ACC112 (cell line): ENCODE measurements around the gene TUBB1.

Experiments used
- H2AFZ ChIP-seq: fragments of 200-600 bp; sonication (generic); one replicate; pipeline ENCODE4 v1.6.0; 2017; ENCODE audit warnings: antibody characterized with exemption, low read length; ENCODE audit not compliant: unreplicated experiment
- H3K27ac ChIP-seq: fragments of 200-600 bp; sonication (generic); 2 replicates; pipeline ENCODE4 v1.5.1; 2014; ENCODE audit warnings: low read depth, mild to moderate bottlenecking, antibody characterized with exemption, low read length, moderate library complexity
- H3K27me3 ChIP-seq: fragments of 200-600 bp; sonication (generic); 2 replicates; pipeline ENCODE4 v1.6.1; 2014; ENCODE audit warnings: mild to moderate bottlenecking, antibody characterized with exemption, low read length, moderate library complexity, mixed read lengths; ENCODE audit not compliant: insufficient read depth
- H3K36me3 ChIP-seq: fragments of 200-600 bp; sonication (generic); 2 replicates; pipeline ENCODE4 v1.6.1; 2016; ENCODE audit warnings: mild to moderate bottlenecking, antibody characterized with exemption, low read length, moderate library complexity, mixed read lengths; ENCODE audit not compliant: insufficient read depth
- H3K4me1 ChIP-seq: fragments of 200-600 bp; sonication (generic); one replicate; pipeline ENCODE4 v1.6.1; 2016; ENCODE audit warnings: low read length, mixed read lengths; ENCODE audit not compliant: insufficient read depth, unreplicated experiment, control insufficient read depth
- H3K4me3 ChIP-seq: fragments of 200-600 bp; sonication (generic); 2 replicates; pipeline ENCODE4 v1.5.1; 2014; ENCODE audit warnings: mild to moderate bottlenecking, low read depth, low read length
- H3K79me2 ChIP-seq: fragments of 200-600 bp; sonication (generic); one replicate; pipeline ENCODE4 v1.6.0; 2016; ENCODE audit warnings: low read length; ENCODE audit not compliant: control insufficient read depth, unreplicated experiment, insufficient read depth

The TUBB1 gene

DNA sequence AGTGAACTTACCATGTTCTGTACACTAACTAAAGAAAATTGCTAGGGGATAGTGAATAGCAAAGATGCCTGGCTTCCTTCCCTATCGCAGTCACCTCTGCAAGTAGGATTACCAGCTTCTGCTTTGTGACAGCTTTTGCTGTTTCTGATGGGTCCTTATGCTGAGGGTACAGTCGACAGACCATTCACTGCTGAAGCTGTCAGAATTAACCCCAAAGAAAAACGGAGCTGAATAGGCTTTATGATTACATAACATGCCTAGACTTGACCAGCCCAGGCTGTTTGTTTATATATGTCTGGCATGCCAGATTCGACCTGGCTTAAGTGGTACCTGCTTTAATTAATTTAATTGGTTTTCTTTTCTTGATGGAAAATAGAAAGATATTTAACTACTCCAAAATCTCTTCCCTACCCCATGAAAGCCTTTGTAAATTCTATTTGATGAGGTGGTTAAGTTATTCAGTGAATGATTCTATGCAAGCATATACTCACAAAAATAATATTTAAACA, 45.0 kb downstream of the TUBB1 start:
- Histone ChIP-seq H3K27ac (no peak overlapping the region), H2AFZ (peak overlapping the region; percentile 70), H3K27me3 (peaks cover 18% of the 10 kb centered on the region), H3K36me3 (no peaks in the 10 kb centered on the region), H3K4me1 (peaks cover 14% of the 10 kb centered on the region), H3K79me2 (no peaks in the 10 kb centered on the region), H3K4me3 (peak overlapping the region; percentile 55)

- H3K4me3 ChIP-seq = no peak overlapping the region
- H3K36me3 ChIP-seq = no peaks in the 10 kb centered on the region
- peaks cover 49% of the 10 kb centered on the region for H3K27me3 ChIP-seq
- no peaks in the 10 kb centered on the region for H3K79me2 ChIP-seq
- peaks cover 9% of the 10 kb centered on the region for H3K4me1 ChIP-seq
- H2AFZ ChIP-seq = no peak overlapping the region
- no peak overlapping the region for H3K27ac ChIP-seq
Observed at GRCh38 chr20:59068534-59068933, 49.3 kb downstream of the TUBB1 start.

DNA sequence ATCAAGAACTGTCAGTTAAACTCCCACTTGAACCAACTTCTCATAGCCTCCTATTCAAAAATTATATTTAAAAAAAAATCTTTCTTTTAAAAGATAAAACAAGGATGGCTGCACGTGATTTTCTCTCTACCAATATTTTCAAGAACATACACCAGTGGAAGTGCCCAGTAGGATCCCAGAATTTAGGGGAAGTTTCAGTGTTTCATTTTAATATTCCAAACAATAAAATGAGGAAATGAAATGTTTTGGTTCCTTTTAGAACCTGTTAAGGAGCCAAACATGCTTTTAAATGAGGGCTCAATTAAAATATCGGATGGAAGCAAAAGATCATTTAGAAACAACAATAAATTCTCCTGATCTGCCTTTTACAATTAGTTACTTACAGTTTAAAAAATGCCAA, 49.8 kb downstream of the TUBB1 start:
- no peak overlapping the region for H2AFZ ChIP-seq
- peaks cover 54% of the 10 kb centered on the region for H3K27me3 ChIP-seq
- H3K79me2 ChIP-seq = no peaks in the 10 kb centered on the region
- peaks cover 4% of the 10 kb centered on the region for H3K4me1 ChIP-seq
- no peaks in the 10 kb centered on the region for H3K36me3 ChIP-seq
- H3K27ac ChIP-seq = no peak overlapping the region
- no peak overlapping the region for H3K4me3 ChIP-seq

DNA sequence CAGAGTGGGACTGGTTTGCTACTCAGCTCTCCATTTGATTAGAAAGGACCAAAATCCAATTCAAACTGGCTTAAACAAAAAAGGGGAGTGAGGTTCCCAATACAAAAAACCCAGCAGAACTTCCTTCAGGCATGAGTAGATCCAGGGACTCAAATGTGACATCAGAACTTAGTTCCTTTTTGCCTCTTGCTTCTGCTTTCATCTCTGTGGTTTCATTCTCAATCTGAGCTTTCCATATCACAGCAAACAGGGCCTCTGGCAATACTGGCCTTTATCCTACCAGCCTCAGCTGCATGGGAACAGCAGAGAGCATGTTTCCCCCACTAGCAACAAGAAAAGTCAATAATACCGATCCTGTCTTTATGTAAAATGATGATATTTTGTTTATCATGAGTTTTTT, 52.0 kb downstream of the TUBB1 start:
- no peaks in the 10 kb centered on the region for H3K4me1 ChIP-seq
- H3K27ac ChIP-seq = no peak overlapping the region
- no peaks in the 10 kb centered on the region for H3K79me2 ChIP-seq
- H2AFZ ChIP-seq = no peak overlapping the region
- H3K36me3 ChIP-seq = no peaks in the 10 kb centered on the region
- H3K4me3 ChIP-seq = no peak overlapping the region
- H3K27me3 ChIP-seq = peaks cover 71% of the 10 kb centered on the region

DNA sequence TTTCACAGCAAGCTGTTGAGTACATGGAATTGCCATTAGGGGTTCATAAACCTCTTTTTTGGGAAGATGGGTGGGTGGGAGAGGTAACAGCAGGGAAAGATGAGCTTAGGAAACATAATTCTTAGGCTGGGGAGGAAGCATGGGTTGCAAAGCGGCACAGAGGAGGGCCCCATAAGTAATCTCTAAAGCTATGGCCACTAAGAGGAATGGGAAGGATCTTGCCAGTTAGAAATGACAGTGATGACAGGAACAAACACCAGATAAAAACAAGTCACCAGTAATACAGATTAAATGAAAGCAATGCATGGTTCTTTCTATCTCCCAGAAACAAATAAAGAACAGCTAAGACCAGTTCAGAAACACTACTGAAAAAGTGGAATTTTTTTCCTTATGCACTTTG, 54.4 kb downstream of the TUBB1 start:
- Histone ChIP-seq H3K4me3 (no peak overlapping the region), H3K79me2 (no peaks in the 10 kb centered on the region), H2AFZ (no peak overlapping the region), H3K4me1 (no peaks in the 10 kb centered on the region), H3K27me3 (peaks cover 82% of the 10 kb centered on the region), H3K36me3 (no peaks in the 10 kb centered on the region), H3K27ac (no peak overlapping the region)

DNA sequence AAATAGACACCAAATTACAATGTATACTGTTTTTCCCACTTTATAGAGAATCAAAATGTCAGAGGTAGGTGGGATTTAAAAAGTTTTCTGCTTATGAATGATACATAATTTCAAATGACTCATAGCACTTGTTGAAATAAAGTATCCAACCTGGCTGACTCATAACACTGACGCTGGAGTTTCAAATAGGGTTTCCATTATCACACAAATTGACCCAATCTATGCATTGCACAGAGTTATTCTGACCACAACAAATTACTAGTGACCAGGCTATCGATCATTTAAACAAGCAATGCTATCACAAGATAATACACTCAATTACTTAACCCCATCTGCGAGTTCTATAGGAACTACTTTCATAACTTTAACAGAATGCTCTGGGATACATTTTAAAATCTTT, 55.2 kb downstream of the TUBB1 start:
- no peak overlapping the region for H3K27ac ChIP-seq
- H3K27me3 ChIP-seq = peaks cover 80% of the 10 kb centered on the region
- no peaks in the 10 kb centered on the region for H3K4me1 ChIP-seq
- H2AFZ ChIP-seq = no peak overlapping the region
- no peak overlapping the region for H3K4me3 ChIP-seq
- no peaks in the 10 kb centered on the region for H3K79me2 ChIP-seq
- no peaks in the 10 kb centered on the region for H3K36me3 ChIP-seq

DNA sequence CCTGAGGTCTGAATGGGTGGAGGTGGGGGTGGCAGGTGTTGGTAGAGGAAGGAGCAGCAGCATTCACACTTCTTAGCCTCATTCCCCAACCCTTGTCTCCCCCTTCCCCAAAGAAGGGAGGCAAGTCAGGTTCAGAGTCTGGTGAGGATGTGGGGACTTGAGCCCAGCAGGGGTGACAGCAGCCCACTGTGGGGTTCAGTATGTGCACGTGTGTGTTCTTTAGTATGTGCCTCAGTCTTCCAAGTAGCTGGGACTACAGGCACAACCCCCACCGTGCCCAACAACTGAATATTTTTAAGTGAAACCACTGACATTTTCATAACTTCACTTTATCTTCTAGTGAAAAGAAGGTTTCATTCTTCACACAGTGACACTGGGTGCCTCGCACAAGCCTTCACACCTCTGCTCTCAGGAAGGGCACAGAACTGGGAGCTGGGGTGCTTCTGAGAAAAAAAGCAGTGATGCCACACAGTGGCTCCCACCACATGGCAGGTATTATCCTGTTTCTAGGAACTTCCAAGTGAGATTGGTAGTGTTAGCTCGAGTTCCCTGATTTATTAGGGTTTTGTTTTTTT, 56.8 kb downstream of the TUBB1 start:
- peaks cover 68% of the 10 kb centered on the region for H3K27me3 ChIP-seq
- H2AFZ ChIP-seq = no peak overlapping the region
- no peak overlapping the region for H3K27ac ChIP-seq

More for the DNA sequence above, 56.8 kb downstream of the TUBB1 start:
- no peaks in the 10 kb centered on the region for H3K36me3 ChIP-seq
- H3K79me2 ChIP-seq = no peaks in the 10 kb centered on the region
- H3K4me1 ChIP-seq = no peaks in the 10 kb centered on the region
- H3K4me3 ChIP-seq = no peak overlapping the region
